ENCODE data around the gene IGFN1.
A peak's percentile ranks its signal among the peaks of the same experiment; 100 is the strongest.
"Not testable (repeated sequence)": the region's sequence is repeated elsewhere in the genome, so short reads cannot be mapped to it uniquely, and the experiment has no call there.

The IGFN1 gene

GRCh38 chr1:201255479-201256362 lies 65.1 kb downstream of the IGFN1 start:
- H3K4me1 ChIP-seq (ENCODE audit: control insufficient read depth, insufficient read depth, low read depth, low read length), result peaks cover 17% of the 10 kb centered on the region
- H3K18ac ChIP-seq (ENCODE audit: low read depth in 1 of 2, low read length in 2 of 2), result no peak overlapping the region
- H2BK12ac ChIP-seq (ENCODE audit: low read length in 2 of 2), result no peak overlapping the region
- no peak overlapping the region for H2BK15ac ChIP-seq (ENCODE audit: low read depth, poor library complexity, severe bottlenecking)
- peaks cover 3% of the 10 kb centered on the region for H3K9me3 ChIP-seq (ENCODE audit: control insufficient read depth, low read length)
- no peak overlapping the region for H3K4me2 ChIP-seq (ENCODE audit: low read length, poor library complexity, severe bottlenecking)
- no peak overlapping the region for H3K4me3 ChIP-seq (ENCODE audit: insufficient read depth in 1 of 2, low read depth in 1 of 2, low read length in 2 of 2)
- H3K14ac ChIP-seq (ENCODE audit: low read length in 2 of 2), result no peak overlapping the region
- H2AFZ ChIP-seq (ENCODE audit: low read depth, low read length), result no peak overlapping the region
- H2BK5ac ChIP-seq (ENCODE audit: low read depth, low read length, poor library complexity, severe bottlenecking), result no peak overlapping the region
- 82% methylated on average over 17 of the region's 17 CpGs for WGBS
- no peaks in the 10 kb centered on the region for H3K36me3 ChIP-seq (ENCODE audit: control insufficient read depth in 1 of 2, insufficient read depth in 2 of 2, low read depth in 1 of 2, low read length in 2 of 2)
- no peaks in the 10 kb centered on the region for H3K79me1 ChIP-seq (replicated peaks; ENCODE audit: low read length, poor library complexity, severe bottlenecking)
- H3K27ac ChIP-seq (ENCODE audit: low read length, poor library complexity, severe bottlenecking), result no peak overlapping the region
- H2AK5ac ChIP-seq (ENCODE audit: low read length, severe bottlenecking), result no peak overlapping the region
- H4K8ac ChIP-seq (ENCODE audit: low read length), result no peak overlapping the region
- H4K91ac ChIP-seq (ENCODE audit: low read length), result no peak overlapping the region
- H3K27me3 ChIP-seq (ENCODE audit: control insufficient read depth in 1 of 2, insufficient read depth in 1 of 2, low read length in 2 of 2), result peaks cover 0 to 55% of the 10 kb centered on the region in 2 experiments
- H3K9ac ChIP-seq (ENCODE audit: low read length), result no peak overlapping the region
- no peak overlapping the region for H2BK120ac ChIP-seq (ENCODE audit: low read depth, low read length)
- H3K23ac ChIP-seq (ENCODE audit: low read length in 2 of 2), result peak overlapping the region in 1 of 2 experiments; percentile 15
- DNase-seq, result no peak
- H3K4ac ChIP-seq (ENCODE audit: low read depth in 1 of 2, low read length in 2 of 2), result no peak overlapping the region

- H2BK15ac ChIP-seq (ENCODE audit: low read depth, poor library complexity, severe bottlenecking); H3K23ac ChIP-seq (ENCODE audit: low read length in 2 of 2); H3K4me2 ChIP-seq (ENCODE audit: low read length, poor library complexity, severe bottlenecking); DNase-seq; H4K8ac ChIP-seq (ENCODE audit: low read length); H3K79me1 ChIP-seq (replicated peaks; ENCODE audit: low read length, poor library complexity, severe bottlenecking); H4K91ac ChIP-seq (ENCODE audit: low read length); H3K27ac ChIP-seq (ENCODE audit: low read length, poor library complexity, severe bottlenecking); H3K4me3 ChIP-seq (ENCODE audit: insufficient read depth in 1 of 2, low read depth in 1 of 2, low read length in 2 of 2); H2BK5ac ChIP-seq (ENCODE audit: low read depth, low read length, poor library complexity, severe bottlenecking); H2BK12ac ChIP-seq (ENCODE audit: low read length in 2 of 2); H3K9me3 ChIP-seq (ENCODE audit: control insufficient read depth, low read length); H3K18ac ChIP-seq (ENCODE audit: low read depth in 1 of 2, low read length in 2 of 2); H2BK120ac ChIP-seq (ENCODE audit: low read depth, low read length); H3K14ac ChIP-seq (ENCODE audit: low read length in 2 of 2); H2AFZ ChIP-seq (ENCODE audit: low read depth, low read length); H2AK5ac ChIP-seq (ENCODE audit: low read length, severe bottlenecking); H3K36me3 ChIP-seq (ENCODE audit: control insufficient read depth in 1 of 2, insufficient read depth in 2 of 2, low read depth in 1 of 2, low read length in 2 of 2); H3K9ac ChIP-seq (ENCODE audit: low read length); H3K4ac ChIP-seq (ENCODE audit: low read depth in 1 of 2, low read length in 2 of 2): not testable (repeated sequence)
- peaks cover 20% of the 10 kb centered on the region for H3K4me1 ChIP-seq (ENCODE audit: control insufficient read depth, insufficient read depth, low read depth, low read length)
- peaks cover 0 to 33% of the 10 kb centered on the region in 2 experiments for H3K27me3 ChIP-seq (ENCODE audit: control insufficient read depth in 1 of 2, insufficient read depth in 1 of 2, low read length in 2 of 2)
These were observed 67.5 kb downstream of the IGFN1 start for GRCh38 chr1:201258132-201258531.

GRCh38 chr1:201258763-201259230 lies 68.2 kb downstream of the IGFN1 start:
- Histone ChIP-seq H3K18ac (ENCODE audit: low read depth in 1 of 2, low read length in 2 of 2) (no peak overlapping the region), H2BK120ac (ENCODE audit: low read depth, low read length) (no peak overlapping the region), H3K27me3 (ENCODE audit: control insufficient read depth in 1 of 2, insufficient read depth in 1 of 2, low read length in 2 of 2) (peaks cover 0 to 33% of the 10 kb centered on the region in 2 experiments), H2AK5ac (ENCODE audit: low read length, severe bottlenecking) (no peak overlapping the region), H2AFZ (ENCODE audit: low read depth, low read length) (no peak overlapping the region), H4K8ac (ENCODE audit: low read length) (no peak overlapping the region), H3K4me1 (ENCODE audit: control insufficient read depth, insufficient read depth, low read depth, low read length) (peaks cover 18% of the 10 kb centered on the region), H3K14ac (ENCODE audit: low read length in 2 of 2) (no peak overlapping the region), H2BK15ac (ENCODE audit: low read depth, poor library complexity, severe bottlenecking) (no peak overlapping the region), H2BK5ac (ENCODE audit: low read depth, low read length, poor library complexity, severe bottlenecking) (no peak overlapping the region), H3K36me3 (ENCODE audit: control insufficient read depth in 1 of 2, insufficient read depth in 2 of 2, low read depth in 1 of 2, low read length in 2 of 2) (no peaks in the 10 kb centered on the region), H3K4me2 (ENCODE audit: low read length, poor library complexity, severe bottlenecking) (no peak overlapping the region), H2BK12ac (ENCODE audit: low read length in 2 of 2) (no peak overlapping the region), H3K9ac (ENCODE audit: low read length) (no peak overlapping the region), H3K79me1 (replicated peaks; ENCODE audit: low read length, poor library complexity, severe bottlenecking) (no peaks in the 10 kb centered on the region), H3K27ac (ENCODE audit: low read length, poor library complexity, severe bottlenecking) (no peak overlapping the region), H3K4me3 (ENCODE audit: insufficient read depth in 1 of 2, low read depth in 1 of 2, low read length in 2 of 2) (no peak overlapping the region), H3K23ac (ENCODE audit: low read length in 2 of 2) (no peak overlapping the region), H3K4ac (ENCODE audit: low read depth in 1 of 2, low read length in 2 of 2) (no peak overlapping the region), H3K9me3 (ENCODE audit: control insufficient read depth, low read length) (peaks cover 3% of the 10 kb centered on the region), H4K91ac (ENCODE audit: low read length) (no peak overlapping the region)
- DNase-seq, result no peak
- 81% methylated on average over 14 of the region's 14 CpGs for WGBS

DNA sequence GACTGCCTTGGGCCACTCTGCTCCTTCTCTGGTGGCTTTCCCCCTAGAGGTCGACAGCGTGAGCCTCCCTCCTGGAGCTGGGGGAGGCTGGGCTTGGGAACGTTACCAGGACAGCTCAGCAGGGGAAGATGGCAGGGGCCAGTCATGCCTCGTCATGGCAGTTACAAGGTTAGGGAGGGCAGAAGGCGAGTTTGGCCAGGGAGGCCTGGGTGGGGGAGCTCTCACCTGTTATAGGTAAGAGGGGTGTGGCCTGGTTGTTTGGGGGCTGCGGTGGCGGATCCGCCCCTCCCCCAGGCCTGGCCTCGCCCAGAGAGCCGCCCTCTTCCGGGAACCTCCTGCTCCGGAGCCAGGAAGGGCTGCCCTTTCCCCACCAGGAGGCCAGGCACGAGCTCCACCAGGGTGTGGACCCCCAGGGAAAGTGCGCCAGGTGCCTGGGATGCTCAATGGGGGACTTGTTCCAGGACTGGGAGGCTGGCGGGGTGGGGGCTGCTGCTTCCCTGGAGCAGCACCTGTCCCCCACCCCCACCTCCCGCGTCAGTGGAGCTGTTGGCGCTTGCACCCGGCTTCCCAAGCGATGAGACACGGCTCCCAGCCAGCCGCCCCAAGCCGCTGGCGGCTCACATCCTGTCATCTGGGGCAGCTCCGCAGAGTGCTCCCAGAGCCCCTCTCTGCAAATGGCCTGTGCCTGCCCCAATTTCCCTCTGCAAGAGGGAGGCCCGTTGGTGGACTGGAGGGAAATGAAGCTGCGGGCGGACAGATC lies 69.0 kb downstream of the IGFN1 start:
- no peak overlapping the region for H2AFZ ChIP-seq (ENCODE audit: low read depth, low read length)
- no peak overlapping the region for H2BK120ac ChIP-seq (ENCODE audit: low read depth, low read length)
- peak overlapping the region in 1 of 2 experiments; percentile 26 for H3K4me3 ChIP-seq (ENCODE audit: insufficient read depth in 1 of 2, low read depth in 1 of 2, low read length in 2 of 2)
- no peak overlapping the region for H2BK12ac ChIP-seq (ENCODE audit: low read length in 2 of 2)
- H3K4me2 ChIP-seq (ENCODE audit: low read length, poor library complexity, severe bottlenecking), result peak overlapping the region; percentile 78
- no peak for DNase-seq
- no peak overlapping the region for H2AK5ac ChIP-seq (ENCODE audit: low read length, severe bottlenecking)
- no peak overlapping the region for H2BK5ac ChIP-seq (ENCODE audit: low read depth, low read length, poor library complexity, severe bottlenecking)
- 10% methylated on average over 24 of the region's 28 CpGs for WGBS
- H3K79me1 ChIP-seq (replicated peaks; ENCODE audit: low read length, poor library complexity, severe bottlenecking), result no peaks in the 10 kb centered on the region
- H3K36me3 ChIP-seq (ENCODE audit: control insufficient read depth in 1 of 2, insufficient read depth in 2 of 2, low read depth in 1 of 2, low read length in 2 of 2), result no peaks in the 10 kb centered on the region
- no peak overlapping the region for H3K9ac ChIP-seq (ENCODE audit: low read length)
- H3K9me3 ChIP-seq (ENCODE audit: control insufficient read depth, low read length), result peaks cover 3% of the 10 kb centered on the region
- no peak overlapping the region for H4K91ac ChIP-seq (ENCODE audit: low read length)
- H3K23ac ChIP-seq (ENCODE audit: low read length in 2 of 2), result no peak overlapping the region
- H4K8ac ChIP-seq (ENCODE audit: low read length), result peak overlapping the region; percentile 22
- H2BK15ac ChIP-seq (ENCODE audit: low read depth, poor library complexity, severe bottlenecking), result no peak overlapping the region
- H3K14ac ChIP-seq (ENCODE audit: low read length in 2 of 2), result no peak overlapping the region
- no peak overlapping the region for H3K27ac ChIP-seq (ENCODE audit: low read length, poor library complexity, severe bottlenecking)
- H3K27me3 ChIP-seq (ENCODE audit: control insufficient read depth in 1 of 2, insufficient read depth in 1 of 2, low read length in 2 of 2), result peaks cover 0 to 33% of the 10 kb centered on the region in 2 experiments
- H3K4ac ChIP-seq (ENCODE audit: low read depth in 1 of 2, low read length in 2 of 2), result no peak overlapping the region
- peaks cover 18% of the 10 kb centered on the region for H3K4me1 ChIP-seq (ENCODE audit: control insufficient read depth, insufficient read depth, low read depth, low read length)
- H3K18ac ChIP-seq (ENCODE audit: low read depth in 1 of 2, low read length in 2 of 2), result no peak overlapping the region
